ENCODE measurements around the gene UBE2D4.
"Not testable (repeated sequence)": the region's sequence is repeated elsewhere in the genome, so short reads cannot be mapped to it uniquely, and the experiment has no call there.

Gene UBE2D4

DNA sequence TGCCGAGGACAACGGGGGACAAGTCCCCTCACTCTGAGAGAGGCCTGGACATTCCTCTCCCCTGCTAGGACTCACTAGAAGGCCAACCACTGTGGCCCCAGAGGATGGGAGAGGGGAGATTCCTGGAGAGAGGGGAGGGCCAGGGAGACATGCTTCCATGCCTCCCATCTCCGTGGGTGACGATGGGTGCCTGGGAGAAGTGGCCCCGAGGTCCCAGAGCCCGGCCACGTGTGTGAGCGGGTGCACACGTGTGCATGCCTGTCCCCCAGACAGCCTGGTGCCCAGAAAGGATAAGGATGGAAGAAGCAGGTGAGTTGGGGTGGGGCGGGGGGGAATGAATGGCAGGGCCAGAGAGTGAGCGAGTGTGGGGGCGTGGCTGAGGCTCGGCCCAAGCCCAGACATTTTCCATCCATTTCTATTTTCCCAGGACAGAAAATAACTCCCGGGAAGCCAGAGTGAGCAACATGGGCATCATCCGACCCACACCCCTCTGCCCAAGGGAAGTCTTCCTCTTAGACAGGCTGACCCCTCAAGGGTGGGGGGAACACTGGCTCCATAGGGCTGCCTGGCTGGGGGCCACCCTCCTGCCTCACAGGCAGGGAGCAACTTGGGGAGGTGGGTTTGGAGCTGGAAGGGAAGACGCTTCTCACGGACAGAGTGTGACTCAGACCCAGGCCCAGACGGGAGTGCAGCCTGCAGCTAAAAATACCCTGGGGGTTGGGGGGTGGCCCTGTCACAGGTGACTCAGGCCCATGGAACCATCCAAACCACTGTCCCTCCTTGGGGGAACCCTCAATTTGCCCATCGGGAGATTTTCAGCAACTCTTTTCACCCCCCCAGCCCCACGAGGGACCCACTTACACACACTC, 42.2 kb downstream of the UBE2D4 start:
- not testable (repeated sequence) for DNase-seq (ENCODE audit: low spot score)

DNA sequence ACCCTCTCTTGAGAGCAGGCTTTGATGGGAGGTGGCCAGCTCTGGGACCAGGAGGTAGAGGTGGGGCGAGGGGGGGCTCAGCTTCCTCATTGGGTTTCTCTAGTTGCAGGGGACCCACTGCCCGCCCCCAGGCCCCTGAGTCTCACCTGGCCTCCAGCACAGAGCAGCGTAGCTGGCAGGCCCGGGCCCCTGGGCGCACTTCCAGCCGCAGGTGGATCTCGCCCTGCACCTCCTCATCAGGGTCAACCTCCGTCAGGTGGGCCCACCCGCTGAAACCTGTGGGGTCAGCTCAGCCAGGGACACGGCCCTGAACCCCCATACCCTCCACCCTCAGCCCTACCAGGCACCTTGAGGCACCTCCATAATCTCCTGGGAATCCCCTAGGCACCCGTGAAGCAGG, 43.4 kb downstream of the UBE2D4 start:
- not testable (repeated sequence) for DNase-seq (ENCODE audit: low spot score)

DNA sequence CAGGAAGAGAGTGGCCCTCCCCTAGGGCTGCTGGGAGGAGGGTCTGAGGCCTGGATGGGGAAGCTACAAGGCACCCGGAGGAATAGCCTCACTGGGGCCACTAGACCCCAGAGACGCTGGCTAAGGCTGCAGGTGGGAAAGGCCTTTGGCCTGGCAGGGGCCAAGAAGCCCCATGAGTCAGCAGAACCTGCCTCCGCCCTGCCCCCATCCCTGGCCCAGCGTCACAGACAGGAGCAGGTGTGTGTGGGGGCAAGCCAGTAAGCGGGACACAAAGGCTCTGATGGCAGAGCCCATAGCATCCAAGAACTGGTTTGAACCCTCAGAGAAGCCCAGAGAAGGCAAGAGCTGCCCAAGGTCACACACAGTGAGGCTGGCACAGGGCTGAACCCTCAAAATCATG, 44.5 kb downstream of the UBE2D4 start:
- not testable (repeated sequence) for DNase-seq (ENCODE audit: low spot score)

DNA sequence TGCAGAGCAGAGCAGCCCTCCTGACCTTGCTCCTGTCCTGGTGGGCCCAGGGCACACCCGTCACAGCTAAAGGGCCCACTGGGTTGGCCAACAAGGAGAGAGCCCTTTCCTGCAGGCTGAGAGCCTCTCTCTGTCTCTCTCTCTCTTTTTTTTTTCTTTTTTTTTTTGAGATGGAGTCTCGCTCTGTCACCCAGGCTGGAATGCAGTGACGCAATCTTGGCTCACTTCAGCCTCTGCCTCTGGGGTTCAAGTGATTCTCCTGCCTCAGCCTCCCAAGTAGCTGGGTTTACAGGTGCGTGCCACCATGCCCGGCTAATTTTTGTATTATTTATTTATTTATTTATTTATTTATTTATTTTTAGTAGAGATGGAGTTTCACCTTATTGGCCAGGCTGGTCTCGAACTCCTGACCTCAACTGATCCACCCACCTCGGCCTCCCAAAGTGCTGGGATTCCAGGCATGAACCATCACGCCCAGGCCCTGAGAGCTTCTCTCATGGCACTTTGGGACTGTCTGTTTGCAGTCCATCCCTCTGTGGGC, 47.9 kb downstream of the UBE2D4 start:
- not testable (repeated sequence) for DNase-seq (ENCODE audit: low spot score)

DNA sequence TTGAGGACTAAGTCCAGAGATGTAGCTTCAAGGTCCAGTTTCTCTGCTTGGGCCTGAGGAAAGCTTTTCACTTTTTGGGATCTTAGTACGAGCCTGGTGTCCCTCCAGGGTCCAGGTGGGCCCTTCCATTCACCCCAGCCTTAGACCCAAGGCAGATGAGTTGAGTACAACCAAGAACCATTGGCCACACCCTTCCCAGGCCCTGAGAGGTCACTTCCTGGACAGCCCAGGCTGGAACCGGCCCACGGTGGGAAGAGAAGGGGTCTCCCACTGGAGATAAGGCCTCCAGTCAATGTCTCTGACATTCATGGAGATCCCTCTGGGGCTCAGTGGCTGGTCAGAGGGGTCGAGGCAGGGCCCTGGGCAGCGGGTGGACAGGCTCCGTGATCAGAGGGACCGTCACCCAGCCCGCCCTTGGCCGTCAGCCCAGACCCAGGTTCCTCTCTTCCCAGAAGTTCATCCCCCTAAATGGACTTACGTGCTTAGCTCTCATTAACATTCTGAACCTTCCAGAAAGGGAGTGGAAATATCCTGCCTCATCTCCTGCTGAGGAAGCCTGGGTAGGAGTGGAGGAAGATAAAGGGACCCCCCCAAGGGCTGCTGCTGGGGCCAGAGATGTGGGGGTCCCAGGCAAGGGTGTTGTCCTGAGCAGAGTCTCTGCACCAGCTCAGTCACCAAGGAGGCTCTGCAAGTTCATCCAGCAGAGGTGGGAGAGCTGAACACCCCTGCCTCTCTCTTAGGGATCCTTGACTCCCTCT, 48.7 kb downstream of the UBE2D4 start:
- not testable (repeated sequence) for DNase-seq (ENCODE audit: low spot score)

DNA sequence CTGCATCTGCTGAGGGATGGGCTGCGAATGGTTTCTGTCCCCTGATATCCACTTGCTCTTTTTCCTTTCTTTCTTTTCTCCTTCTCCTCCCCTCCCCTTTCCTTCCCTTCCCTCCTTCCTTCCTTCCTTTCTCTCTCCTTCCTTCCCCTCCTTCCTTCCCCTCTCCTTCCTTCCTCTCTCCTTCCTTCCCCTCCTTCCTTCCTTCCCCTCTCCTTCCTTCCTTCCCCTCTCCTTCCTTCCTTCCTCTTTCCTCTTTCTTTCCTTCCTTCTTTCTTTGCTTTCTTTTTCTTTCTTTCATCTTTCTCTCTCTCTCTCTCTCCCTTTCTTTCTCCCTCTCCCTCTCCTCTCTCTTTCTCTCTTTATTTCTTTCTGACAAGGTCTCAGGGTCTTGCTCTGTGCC, 51.3 kb downstream of the UBE2D4 start:
- DNase-seq (ENCODE audit: low spot score) = no peak

DNA sequence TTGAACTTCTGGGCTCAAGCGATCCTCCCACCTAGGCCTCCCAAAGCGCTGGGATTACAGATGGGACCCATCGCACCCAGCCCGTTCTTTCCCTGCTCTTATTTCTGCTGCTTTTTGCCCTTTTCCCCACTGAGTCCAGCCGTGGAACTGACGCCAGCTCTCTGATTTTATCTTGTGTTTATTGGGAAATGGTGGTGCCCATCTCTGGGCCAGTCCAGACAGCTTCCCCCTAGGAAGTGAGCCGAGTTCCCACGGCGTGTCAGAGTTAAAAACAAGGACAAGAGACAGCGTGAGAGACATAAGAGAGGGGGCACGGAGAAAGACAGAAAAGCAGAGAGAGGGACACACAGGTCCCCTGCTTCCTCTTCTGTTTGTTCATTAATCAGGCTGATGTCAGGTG, 51.9 kb downstream of the UBE2D4 start:
- DNase-seq (ENCODE audit: low spot score) = not testable (repeated sequence)

DNA sequence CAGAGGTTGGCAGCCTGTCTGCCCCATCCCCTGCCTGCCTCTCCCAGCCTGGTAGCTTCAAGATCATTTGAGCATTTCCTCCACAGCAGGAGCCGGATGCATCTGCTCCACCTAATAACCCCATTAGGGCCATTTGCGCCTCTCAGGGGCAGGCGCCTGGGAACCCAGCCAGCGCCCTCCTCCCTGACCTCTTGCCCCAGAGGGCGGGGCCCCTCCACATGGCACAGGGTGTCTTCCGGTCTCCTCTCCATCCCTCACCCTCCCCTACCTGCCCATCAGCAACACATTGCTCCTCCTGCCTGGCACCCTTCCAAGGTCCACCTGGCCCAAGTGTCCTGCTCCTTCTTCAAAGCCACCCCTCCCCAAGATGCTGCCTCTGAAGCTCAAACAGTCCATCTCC, 56.6 kb downstream of the UBE2D4 start:
- not testable (repeated sequence) for DNase-seq (ENCODE audit: low spot score)

DNA sequence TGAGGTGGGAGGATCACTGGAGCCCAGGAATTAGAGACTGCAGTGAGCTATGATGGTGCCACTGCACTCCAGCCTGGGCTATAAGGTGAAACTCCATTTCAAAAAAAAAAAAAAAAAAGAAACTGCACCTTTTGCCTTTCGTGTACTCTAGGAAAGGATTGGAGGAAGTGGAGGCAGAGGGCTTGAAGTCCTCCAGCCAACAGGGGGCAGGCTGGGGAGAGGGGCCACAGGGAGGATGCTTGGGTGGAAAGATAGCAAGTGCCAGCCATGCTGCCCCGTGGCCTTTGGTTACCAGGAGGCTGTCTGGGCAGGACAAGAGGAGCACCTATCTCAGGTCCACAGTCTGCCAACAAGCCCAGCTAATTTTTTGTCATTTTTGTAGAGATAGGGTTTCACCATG, 57.5 kb downstream of the UBE2D4 start:
- not testable (repeated sequence) for DNase-seq (ENCODE audit: low spot score)

DNA sequence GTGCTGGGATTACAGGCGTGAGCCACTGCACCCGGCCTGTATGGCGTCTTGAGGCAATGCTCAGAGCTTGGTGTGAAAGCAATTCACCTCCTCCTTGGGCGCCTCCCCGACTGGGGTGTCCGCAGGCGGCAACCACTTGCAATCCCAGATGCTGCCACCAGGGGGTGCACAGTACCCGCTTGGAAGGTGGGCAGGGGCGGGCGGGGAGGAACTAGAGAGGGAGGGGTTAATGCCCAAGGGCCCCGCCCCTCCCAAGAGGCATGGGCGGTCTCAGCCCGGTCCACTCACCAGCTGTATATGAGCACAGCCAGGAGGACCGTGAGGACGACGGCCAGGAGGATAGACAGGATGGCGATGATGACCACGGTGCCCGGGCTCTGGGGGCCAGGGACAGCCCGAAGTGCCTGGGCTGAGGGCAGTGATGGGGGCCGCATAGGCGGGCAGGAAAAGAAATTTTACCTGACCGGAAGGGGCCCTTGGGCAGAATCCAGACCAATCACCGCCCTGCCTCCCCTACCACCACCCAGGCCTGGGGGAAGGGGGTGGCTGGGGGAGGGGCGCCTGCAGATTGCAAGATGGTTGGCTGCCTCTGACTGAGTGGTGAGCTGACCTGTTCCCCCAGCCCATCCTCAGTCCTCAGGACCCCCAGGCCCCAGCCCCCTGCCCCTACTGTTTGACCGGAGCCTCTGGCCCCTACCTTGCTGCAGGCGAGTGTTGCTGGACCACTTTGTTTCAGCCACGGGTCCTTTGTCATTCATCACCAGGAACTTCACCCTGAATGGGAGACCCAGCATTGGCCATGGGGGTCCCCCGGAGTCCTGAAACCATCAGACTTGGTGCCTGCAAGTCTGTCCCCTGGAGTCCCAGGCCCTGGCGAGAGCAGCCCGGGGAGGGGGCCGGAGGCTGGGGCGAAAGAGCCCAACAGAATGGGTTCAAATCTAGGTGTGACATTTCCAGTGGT, 59.9 kb downstream of the UBE2D4 start:
- DNase-seq (ENCODE audit: low spot score) = peak; percentile 0

DNA sequence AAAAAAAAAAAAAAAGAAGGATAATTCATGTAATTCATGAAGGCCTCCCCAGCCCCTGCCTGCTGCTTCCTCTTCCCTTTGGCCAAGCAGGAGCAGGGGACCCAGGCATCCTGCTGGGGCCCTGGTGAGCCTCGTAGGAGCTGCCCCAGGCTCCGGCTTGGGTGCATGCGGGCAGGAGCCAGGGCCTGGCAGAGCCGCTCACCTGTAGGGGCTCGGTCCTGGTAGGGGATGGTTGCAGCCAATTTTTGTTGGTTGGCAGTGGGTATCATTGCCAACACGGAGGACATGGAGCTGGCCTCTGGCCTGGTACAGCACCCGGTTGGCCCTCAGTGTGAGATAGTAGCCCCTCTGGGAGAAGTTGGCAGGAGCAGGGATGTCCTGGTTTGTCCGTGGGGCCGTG, 61.2 kb downstream of the UBE2D4 start:
- not testable (repeated sequence) for DNase-seq (ENCODE audit: low spot score)

DNA sequence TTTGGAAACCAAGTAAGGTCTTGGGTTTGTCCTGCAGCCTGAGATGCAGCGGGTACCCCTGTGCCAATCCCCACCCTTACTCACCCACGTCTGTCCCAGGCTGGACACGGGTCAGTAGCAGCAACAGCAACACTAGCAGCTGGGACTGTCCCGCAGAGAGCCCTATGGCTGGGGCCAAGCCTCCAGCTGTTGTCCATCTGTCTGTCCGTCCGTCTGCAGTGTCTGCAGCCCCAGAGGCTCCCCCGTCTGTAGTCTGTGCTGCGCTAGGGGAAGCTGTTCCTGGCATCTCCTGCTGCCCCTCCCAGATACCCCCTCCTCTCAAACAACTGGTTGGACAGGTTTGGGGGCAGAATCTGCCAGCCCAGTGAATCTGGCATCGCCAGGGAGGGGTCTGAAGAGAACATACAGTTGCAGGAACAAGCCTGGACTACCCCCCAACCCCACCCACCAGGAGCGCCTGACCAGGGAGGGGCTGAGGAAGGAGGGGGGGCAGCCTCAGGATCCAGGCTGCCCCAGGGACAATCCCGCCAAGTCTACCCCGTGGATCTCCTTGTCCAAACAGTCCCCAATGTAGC, 63.9 kb downstream of the UBE2D4 start:
- DNase-seq (ENCODE audit: low spot score) = not testable (repeated sequence)

DNA sequence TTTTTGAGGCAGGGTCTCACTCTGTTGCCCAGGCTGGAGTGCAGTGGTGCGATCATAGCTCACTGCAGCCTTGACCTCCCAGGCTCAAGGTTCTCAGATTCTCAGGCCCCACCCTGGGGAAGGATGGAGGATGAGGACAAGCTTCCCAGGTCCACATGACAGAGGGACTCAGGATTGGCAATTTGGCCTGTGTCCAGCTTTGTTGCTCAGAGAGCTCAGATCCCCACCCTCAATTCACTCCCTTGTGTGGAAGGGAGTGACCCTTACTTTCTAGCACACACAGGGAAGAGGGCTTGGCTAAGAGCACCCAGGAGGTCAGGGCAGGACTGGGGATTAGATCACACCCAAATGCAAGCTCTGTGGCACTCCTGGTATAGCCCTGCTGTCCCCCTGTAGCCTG, 64.6 kb downstream of the UBE2D4 start:
- DNase-seq (ENCODE audit: low spot score) = peak; percentile 24

DNA sequence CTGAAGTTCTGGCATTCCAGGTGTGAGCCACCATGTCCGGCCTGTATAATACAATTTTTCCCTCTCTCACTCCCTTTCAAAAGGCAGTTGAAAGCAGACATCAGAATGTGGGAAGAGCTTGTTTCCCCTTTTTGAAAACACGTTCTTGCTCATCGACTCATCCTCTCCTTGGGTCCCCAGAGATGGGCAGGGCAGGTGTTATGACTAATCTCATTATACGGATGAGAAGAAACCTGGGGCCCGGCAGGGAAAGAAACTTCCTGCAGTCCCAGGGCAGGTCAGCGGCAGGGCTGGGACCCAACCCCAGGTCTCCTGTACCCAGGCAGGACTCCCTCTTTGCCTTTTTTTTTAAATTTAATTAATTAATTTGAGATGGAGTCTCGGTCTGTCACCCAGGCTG, 66.7 kb downstream of the UBE2D4 start:
- DNase-seq (ENCODE audit: low spot score) = peak; percentile 9

DNA sequence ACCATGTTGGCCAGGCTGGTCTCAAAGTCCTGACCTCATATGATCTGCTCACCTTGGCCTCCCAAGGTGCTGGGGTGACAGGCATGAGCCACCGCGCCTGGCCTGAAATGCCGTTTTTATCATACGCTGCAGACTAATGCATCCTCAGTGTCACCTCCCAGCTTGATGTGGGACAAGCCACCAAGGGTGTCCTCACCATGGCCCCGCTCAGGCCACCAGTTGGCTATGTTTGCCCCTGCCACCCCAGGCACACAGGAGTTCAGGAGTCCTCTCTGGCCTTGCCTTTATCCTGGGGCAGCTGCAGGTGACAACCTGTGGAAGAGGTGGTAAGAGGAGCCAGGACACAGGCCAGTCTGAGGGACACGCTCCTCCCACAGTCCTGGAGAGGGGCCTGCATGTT, 68.4 kb downstream of the UBE2D4 start:
- not testable (repeated sequence) for DNase-seq (ENCODE audit: low spot score)

DNA sequence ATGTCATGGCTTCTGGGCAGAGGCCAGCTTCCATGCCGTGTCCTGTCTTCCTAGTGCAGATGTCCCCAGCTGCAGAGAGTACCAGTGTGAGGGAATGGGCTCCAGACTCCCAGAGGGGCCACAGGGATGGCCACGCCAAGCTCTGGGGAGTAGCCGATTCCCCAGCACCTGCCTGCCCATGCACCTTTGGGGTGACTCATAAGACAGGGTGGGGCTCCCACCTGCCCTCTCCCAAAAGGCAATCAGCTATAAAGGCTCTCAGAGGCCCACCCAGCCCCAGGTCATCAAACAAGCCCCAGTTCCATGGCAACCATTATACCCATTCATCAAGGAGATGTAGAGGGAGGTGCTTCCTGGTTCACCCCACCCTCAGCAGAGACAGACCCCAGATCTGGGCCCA, 71.3 kb downstream of the UBE2D4 start, which contains the start of gene SPDYE1:
Gene SPDYE1 (plus strand): TSS at position 366 of the 400 bp plus-strand sequence. CDS start 2,053 bp downstream, outside the sequence.
- DNase-seq (ENCODE audit: low spot score) = not testable (repeated sequence)

Data from LoVo (cell line).